GM18526 (cell line): ENCODE data around the gene CATSPER4.

ENCODE experiments used
- POLR2A ChIP-seq: IDR thresholded peaks from 3 replicates; pipeline ENCODE4 v1.6.1; 2011; ENCODE audit not compliant: insufficient read length; ENCODE audit errors: extremely low read depth

Gene CATSPER4

DNA sequence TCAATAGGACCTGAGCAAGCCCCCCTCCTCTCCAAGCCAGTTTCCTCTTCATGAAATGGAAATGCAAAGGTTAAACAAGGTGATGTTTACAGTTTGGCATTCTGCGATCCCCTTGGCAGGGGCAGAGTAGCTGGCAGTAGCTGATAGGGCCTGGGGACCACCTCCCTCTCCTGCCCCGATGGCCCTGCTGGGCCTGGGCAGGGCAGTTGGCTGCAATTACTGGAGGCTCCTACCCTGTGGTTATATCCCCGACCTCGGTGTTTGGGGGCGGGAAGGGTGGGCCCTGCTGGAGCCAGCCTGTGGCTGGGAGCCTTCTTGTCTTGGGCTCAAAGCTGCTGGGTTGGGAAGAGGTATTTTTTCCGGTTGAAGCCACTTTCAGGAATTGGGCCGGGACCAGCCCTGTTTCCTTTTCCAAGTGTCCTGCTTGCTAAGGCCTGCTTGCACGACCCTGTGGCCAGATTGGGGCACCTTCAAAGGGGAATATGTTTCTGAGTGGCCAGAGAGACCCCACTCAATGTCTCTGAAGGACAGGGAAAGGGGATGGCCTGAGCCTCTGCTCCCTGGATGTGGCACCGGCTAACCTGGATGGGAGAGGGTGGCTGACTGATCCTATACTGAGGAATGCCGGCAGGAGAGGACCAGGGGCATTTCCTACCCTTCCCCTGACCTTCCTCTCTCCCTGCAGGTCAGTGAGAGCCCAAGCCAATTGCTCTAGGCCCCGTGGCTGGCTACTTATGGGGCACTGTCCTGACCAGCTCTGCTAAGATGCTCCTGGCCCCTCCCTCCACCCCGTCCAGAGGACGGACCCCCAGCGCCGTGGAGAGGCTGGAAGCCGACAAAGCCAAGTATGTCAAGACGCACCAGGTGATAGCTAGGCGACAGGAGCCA is 29.6 kb upstream of the CATSPER4 start:
- no peak for TF ChIP-seq POLR2A

DNA sequence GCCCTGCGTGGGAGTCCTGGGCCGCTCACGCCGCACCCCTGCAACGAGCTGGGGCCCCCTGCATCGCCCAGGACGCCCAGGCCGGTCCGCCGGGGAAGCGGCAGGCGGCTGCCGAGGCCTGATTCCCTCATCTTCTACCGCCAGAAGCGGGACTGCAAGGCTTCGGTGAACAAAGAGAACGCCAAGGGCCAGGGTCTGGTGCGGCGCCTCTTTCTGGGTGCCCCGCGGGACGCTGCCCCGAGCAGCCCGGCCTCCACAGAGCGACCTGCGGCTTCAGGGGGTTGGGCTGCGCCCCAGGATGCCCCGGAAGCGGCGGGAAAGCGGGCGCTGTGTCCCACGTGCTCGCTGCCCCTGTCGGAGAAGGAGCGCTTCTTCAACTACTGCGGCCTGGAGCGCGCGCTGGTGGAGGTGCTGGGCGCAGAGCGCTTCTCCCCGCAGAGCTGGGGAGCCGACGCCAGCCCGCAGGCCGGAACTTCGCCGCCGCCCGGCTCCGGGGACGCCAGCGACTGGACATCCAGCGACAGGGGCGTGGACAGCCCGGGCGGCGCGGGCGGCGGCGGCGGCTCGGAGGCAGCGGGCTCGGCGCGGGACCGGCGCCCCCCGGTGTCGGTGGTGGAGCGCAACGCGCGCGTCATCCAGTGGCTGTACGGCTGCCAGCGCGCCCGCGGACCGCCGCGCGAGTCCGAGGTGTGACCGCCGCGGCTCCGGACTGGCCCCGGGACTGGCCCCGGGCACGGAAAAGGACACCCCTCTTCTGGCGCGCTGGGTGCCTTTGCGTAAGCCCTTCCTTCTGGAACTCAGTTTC is 28.8 kb upstream of the CATSPER4 start:
- TF ChIP-seq POLR2A, result no peak

DNA sequence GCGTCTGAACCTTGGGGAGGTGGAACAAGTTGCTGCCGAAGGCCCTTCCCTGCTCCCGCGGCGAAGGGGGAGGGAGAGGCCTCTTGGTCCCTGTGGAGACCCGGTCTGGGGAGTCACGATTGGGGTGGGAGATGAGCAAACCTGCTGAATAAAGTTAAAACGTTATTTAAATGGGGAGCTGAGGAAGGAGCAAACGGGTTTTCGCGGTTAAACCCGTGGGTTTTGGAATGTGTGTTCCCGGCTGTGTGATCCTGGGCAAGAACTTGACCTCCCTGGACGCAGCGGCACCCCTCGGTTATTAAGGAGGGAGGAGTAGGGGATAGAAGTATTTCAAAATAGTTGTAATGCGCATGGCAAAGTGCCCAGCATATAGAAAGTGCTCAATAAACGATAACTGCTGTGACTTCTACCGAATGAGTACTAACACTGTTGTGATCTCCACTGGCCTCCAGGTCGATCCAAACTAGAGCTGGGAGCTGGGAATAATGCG is 28.1 kb upstream of the CATSPER4 start:
- no peak for TF ChIP-seq POLR2A

DNA sequence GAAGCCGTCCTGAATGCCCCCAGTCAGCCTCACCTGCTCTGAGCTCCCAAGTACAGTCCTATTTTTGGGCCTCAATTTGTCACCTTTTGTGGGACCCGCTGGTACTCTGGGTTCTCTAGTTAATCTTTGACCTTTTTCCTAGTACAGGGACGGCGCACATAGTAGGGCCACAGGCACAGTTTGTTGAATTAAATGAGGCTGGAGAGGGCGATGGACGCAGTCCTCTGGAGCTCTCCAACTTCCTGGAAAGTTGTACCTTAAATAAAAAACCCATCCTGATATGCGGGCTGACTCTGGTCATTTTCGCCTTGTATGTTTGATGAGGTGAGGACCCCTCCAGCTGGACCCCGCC is 26.7 kb upstream of the CATSPER4 start:
- TF ChIP-seq POLR2A, result no peak

DNA sequence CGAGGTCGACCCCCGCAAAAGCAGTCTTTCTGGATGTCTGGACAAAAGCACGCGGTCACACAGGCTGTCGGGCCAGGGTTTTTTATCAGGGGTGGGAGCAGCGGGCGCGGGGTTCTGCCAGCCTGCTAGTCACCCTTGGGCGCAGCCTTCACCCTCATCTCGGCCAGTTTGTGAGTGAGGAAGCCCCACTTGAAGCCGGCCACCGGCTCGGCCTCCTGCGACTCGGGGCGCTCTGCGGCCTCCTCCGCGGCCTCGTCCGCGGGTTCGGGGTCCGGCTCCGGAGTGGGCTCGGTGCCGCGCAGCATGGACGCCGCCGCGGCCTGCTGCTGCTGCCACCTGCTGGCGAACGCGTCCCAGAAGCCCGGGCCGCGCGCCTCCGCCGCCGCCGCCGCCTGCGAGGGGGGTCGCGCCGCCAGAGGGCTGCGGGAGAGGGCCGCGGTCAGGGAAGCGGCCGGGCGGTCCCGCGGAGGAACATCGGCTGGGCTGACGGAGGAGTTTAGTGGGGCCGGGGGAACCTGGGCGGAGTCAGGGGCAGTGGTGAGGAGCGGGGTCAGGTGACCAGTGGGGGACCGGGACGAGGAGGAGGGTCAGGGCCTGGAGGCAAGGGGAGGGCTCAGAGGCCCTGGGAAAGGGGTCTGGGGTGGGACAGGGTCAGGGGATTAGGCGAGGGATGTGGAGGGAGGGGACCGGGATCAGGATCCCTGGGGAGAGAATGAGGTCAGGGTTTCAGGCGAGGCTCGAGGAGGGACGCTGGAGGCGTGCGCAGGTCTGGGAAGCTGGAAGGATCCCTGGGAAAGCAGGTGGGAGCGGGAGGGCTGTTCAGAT is 26.2 kb upstream of the CATSPER4 start:
- no peak for TF ChIP-seq POLR2A

DNA sequence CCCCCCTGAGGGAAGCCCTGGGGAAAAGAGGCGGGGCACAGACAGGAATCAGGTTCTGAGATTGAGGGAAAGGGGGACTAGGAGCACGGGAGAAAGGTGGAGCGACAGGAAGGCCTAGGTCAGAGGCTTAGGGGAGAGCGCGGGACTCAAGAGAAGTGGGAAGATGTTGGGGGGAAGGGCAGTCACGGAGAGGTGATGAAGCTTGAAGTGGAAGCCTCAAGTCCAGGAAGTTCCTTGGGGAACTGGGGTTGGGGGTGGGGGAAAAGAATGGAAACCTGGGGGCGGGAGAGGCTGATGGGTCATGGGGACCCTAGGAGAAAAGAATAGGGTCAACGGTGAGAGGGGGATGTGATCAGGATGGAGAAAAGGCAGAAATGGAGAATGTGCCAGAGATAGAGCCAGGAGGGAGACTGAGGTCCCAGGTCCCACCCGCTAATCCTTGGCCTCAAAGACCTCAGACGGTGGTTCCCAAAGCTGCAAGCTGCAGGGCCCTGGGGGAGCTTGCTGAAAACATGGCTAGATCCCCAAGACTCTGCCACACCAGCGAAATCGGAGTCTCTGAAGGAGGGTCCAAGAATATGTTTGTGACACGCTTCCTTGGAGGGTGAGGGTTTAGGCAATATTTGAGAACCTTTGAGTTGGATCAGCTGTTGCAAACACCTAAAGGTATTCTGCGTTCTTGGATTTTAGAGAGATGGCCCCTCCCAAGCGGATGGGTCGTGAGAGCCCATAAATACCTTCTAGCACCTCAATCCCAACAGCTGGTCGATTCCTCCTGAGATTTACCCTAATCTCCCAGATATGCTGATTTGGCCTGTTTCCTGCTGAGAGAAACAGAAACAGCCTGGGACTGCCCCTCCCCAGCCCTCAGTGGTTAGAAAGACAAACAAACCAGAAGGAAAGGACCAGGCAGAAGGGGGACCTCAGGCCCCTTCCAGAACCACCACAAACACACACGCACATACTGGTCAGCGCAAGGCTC is 25.2 kb upstream of the CATSPER4 start:
- TF ChIP-seq POLR2A, result no peak

DNA sequence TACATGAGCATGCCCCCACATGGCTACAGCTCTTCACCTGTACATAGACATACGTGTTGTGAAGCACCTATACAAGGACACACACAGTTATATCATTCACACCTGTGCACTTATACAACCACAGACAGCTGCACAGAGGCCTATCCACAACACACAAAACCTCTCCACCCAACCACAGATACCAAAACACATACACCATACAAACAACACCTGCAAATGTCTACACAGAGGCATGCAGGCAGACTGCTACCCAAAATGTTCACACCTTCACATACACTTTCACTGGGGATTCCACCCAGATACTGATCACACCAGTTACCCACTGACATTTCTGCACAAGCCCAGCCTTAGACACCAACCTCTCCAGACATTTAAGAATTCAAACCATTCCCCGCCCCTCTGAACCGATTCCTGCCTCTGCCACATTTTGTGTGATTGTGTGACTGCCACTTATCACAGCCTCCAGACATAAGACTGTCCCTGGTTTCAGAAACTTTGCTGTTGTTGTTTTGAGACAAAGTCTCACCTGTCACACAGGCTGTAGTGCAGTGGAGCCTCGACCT is 23.6 kb upstream of the CATSPER4 start:
- TF ChIP-seq POLR2A, result no peak

DNA sequence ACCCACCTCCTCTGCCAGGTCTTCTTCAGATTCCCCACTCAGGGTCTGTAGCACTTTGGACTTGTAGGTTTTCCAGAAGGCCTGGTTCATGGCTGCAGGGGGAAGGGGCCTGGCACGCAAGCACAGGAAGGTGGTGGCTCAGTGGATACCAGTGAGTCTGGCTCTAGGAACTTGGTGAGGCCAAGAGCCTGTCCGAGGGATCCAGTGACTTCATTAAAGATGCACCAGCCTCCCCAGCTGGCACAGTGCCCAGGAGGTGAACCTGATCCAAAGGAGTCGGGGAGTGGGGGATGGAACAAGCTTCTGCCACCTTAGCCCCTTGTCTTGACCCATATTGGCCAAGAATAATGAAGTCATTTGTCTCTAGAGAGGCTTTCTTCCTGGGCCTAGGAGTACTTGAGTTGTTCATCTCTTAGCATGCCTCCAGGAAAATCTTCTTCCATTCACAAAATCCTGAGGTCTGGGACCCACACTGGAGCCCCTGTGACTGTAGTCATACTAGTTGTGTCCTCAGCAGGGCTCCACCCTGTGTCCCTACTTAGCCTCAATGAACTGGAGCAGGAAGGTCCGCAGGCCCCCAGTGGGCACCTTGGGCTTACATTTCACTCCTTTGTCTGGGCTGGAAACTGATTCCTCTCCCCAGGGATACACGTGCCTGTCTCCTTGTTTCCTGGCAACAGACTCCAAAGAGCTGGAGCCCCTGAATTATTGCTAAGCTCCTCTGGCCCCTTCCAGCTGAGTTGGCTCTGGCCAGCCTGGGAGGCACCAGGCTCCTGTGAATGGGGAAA is 21.8 kb upstream of the CATSPER4 start, which contains the start of gene C1orf232:
Gene C1orf232 (minus strand): TSS at position 554 of the 788 bp plus-strand sequence. CDS start 464 bp downstream, at position 90.
- no peak for TF ChIP-seq POLR2A

DNA sequence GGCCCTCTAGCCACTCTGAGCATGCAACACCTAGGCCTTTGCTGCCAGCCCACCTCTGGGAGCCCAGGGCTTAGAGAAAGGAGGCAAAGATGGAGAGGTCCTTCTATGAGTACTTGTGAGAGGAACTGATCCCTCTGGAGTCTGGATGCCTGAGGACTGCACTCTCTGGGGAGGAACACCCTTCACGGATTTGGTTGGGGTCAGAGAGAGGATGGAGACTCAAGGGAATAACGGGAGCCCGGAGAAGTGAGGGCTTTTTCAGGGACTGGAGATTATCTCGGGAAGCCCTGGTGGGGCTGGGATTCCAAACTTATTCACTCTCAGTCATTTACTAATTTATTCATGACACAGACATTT is 21.2 kb upstream of the CATSPER4 start:
- no peak for TF ChIP-seq POLR2A

DNA sequence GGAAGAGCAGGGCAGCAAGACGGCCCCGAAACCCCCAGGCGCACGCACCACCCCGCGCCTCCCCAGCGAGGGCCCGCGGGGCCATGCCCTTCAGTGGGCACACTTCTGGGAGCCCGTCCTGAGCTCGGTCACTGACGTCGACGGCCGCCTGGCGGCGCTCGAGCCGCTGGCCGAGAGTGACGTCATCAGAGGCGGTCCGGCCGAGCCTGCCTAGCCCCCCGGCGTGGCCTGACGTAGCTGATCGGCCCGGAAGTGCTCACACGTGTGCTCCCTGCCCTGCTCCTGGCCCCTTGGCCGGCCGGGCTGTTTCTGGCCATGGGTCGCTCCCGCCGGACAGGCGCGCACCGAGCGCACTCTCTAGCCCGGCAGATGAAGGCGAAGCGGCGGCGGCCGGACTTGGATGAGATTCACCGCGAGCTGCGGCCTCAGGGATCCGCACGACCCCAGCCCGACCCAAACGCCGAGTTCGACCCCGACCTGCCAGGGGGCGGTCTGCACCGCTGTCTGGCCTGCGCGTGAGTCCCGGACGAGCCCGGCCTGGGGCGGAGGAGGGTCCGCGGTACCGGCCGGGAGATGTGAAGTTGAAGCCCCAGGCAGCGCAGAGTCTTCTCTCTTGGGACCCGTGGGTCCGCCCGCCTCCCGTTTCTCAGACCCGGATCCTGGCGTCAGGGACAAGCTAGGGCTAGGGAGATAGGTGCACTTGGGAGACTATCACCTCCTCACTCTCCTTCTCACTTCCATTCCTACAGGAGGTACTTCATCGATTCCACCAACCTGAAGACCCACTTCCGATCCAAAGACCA is 20.5 kb upstream of the CATSPER4 start, which contains the start of gene ZNF593:
Gene ZNF593 (plus strand): TSS at position 240 of the 803 bp plus-strand sequence. CDS start 76 bp downstream, at position 316.
- TF ChIP-seq POLR2A, result peak; percentile 73

DNA sequence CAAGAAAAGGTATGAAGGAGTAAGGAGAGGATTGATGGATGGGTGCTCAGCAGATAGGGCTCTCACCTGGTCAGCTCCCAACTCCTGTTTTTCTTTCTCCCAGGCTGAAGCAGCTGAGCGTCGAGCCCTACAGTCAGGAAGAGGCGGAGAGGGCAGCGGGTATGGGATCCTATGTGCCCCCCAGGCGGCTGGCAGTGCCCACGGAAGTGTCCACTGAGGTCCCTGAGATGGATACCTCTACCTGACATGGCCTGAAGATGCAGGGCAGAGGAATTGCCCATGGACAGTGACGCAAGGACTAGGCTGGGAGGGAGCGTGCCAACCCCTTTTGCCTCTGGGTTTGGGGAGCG is 20.0 kb upstream of the CATSPER4 start:
- no peak for TF ChIP-seq POLR2A
